ENCODE measurements around the gene ST3GAL6.

DNA sequence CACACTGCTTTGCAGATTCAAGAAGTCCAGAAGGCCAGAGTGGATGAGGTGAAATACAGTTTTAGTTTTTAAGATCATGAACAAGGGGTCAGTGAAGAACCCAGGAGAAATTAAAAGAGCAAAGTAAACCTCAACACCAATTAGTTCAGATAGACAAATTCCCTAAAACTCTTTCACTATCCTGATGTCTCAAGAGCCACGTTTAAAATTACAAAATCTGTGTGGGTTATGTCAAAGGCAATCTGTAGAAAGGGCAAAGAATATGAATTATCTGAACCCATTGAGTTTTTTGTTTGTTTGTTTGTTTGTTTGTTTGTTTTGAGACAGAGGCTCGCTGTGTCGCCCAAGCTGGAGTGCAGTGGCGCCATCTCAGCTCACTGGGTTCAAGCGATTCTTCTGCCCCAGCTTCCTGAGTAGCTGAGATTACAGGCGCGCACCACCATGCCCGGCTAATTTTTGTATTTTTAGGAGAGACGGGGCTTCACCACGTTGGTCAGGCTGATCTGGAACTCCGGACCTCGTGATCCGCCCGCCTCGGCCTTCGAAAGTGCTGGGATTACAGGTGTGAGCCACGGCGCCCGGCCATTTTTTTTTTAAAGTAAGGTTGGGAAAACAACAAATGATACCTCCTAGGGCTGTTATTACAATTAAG is 32.1 kb upstream of the ST3GAL6 start:
- TF ChIP-seq EZH2 (IDR thresholded peaks at IDR 0.05; ENCODE audit: borderline replicate concordance, low read depth, low read length), result no peak
- TF ChIP-seq, protein P1, sequence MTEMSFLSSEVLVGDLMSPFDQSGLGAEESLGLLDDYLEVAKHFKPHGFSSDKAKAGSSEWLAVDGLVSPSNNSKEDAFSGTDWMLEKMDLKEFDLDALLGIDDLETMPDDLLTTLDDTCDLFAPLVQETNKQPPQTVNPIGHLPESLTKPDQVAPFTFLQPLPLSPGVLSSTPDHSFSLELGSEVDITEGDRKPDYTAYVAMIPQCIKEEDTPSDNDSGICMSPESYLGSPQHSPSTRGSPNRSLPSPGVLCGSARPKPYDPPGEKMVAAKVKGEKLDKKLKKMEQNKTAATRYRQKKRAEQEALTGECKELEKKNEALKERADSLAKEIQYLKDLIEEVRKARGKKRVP (CRISPR knock-in tag; IDR thresholded peaks at IDR 0.05), result no peak
- TF ChIP-seq, protein P2, sequence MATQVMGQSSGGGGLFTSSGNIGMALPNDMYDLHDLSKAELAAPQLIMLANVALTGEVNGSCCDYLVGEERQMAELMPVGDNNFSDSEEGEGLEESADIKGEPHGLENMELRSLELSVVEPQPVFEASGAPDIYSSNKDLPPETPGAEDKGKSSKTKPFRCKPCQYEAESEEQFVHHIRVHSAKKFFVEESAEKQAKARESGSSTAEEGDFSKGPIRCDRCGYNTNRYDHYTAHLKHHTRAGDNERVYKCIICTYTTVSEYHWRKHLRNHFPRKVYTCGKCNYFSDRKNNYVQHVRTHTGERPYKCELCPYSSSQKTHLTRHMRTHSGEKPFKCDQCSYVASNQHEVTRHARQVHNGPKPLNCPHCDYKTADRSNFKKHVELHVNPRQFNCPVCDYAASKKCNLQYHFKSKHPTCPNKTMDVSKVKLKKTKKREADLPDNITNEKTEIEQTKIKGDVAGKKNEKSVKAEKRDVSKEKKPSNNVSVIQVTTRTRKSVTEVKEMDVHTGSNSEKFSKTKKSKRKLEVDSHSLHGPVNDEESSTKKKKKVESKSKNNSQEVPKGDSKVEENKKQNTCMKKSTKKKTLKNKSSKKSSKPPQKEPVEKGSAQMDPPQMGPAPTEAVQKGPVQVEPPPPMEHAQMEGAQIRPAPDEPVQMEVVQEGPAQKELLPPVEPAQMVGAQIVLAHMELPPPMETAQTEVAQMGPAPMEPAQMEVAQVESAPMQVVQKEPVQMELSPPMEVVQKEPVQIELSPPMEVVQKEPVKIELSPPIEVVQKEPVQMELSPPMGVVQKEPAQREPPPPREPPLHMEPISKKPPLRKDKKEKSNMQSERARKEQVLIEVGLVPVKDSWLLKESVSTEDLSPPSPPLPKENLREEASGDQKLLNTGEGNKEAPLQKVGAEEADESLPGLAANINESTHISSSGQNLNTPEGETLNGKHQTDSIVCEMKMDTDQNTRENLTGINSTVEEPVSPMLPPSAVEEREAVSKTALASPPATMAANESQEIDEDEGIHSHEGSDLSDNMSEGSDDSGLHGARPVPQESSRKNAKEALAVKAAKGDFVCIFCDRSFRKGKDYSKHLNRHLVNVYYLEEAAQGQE (IDR thresholded peaks at IDR 0.05; ENCODE audit: borderline replicate concordance), result no peak
- TF ChIP-seq, protein P2 (CRISPR knock-in tag; IDR thresholded peaks at IDR 0.05; ENCODE audit: low read depth), result no peak
- no peak for TF ChIP-seq NFE2L1 (tag; IDR thresholded peaks at IDR 0.05; ENCODE audit: borderline replicate concordance, low read depth)
- TF ChIP-seq ARNT (IDR thresholded peaks at IDR 0.05), result no peak
- TF ChIP-seq POU5F1 (IDR thresholded peaks at IDR 0.05; ENCODE audit: borderline replicate concordance, low read depth, low read length, partially characterized antibody), result no peak
- no peak for TF ChIP-seq SPI1 (IDR thresholded peaks at IDR 0.05; ENCODE audit: borderline replicate concordance, low read depth, low read length)
- TF ChIP-seq, protein P3, sequence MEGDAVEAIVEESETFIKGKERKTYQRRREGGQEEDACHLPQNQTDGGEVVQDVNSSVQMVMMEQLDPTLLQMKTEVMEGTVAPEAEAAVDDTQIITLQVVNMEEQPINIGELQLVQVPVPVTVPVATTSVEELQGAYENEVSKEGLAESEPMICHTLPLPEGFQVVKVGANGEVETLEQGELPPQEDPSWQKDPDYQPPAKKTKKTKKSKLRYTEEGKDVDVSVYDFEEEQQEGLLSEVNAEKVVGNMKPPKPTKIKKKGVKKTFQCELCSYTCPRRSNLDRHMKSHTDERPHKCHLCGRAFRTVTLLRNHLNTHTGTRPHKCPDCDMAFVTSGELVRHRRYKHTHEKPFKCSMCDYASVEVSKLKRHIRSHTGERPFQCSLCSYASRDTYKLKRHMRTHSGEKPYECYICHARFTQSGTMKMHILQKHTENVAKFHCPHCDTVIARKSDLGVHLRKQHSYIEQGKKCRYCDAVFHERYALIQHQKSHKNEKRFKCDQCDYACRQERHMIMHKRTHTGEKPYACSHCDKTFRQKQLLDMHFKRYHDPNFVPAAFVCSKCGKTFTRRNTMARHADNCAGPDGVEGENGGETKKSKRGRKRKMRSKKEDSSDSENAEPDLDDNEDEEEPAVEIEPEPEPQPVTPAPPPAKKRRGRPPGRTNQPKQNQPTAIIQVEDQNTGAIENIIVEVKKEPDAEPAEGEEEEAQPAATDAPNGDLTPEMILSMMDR (IDR thresholded peaks at IDR 0.05 in 2 of 3, conservative IDR thresholded peaks at IDR 0.05 in 1 of 3; ENCODE audit: insufficient read depth in 2 of 3, low read depth in 1 of 3, low read length in 3 of 3), result no peak
- TF ChIP-seq ZNF551 (CRISPR knock-in tag; IDR thresholded peaks at IDR 0.05), result no peak
- TF ChIP-seq, protein P4, sequence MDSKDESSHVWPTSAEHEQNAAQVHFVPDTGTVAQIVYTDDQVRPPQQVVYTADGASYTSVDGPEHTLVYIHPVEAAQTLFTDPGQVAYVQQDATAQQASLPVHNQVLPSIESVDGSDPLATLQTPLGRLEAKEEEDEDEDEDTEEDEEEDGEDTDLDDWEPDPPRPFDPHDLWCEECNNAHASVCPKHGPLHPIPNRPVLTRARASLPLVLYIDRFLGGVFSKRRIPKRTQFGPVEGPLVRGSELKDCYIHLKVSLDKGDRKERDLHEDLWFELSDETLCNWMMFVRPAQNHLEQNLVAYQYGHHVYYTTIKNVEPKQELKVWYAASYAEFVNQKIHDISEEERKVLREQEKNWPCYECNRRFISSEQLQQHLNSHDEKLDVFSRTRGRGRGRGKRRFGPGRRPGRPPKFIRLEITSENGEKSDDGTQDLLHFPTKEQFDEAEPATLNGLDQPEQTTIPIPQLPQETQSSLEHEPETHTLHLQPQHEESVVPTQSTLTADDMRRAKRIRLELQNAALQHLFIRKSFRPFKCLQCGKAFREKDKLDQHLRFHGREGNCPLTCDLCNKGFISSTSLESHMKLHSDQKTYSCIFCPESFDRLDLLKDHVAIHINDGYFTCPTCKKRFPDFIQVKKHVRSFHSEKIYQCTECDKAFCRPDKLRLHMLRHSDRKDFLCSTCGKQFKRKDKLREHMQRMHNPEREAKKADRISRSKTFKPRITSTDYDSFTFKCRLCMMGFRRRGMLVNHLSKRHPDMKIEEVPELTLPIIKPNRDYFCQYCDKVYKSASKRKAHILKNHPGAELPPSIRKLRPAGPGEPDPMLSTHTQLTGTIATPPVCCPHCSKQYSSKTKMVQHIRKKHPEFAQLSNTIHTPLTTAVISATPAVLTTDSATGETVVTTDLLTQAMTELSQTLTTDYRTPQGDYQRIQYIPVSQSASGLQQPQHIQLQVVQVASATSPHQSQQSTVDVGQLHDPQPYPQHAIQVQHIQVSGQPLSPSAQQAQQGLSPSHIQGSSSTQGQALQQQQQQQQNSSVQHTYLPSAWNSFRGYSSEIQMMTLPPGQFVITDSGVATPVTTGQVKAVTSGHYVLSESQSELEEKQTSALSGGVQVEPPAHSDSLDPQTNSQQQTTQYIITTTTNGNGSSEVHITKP (IDR thresholded peaks at IDR 0.05; ENCODE audit: partially characterized antibody), result no peak
- no peak for TF ChIP-seq SP2 (IDR thresholded peaks at IDR 0.05; ENCODE audit: extremely low read depth, low read depth, low read length, poor library complexity, severe bottlenecking)

Measured in K562 (cell line).